Heart right ventricle (tissue), 16 donors: ENCODE measurements around the gene SAMD5. TPM values are rescaled to one million over a fixed set of nuclear protein-coding genes. Genes with fewer than 3 reads are reported as not detected.

Source experiments
- ATAC-seq, 8 donors: fragments of 200-7000 bp; cut with Tn5 transposase; one replicate each; pipeline ENCODE4 v1.9.1; 2020; ENCODE audit warnings: mild to moderate bottlenecking in 8 of 8, moderate library complexity in 8 of 8, moderate number of reproducible peaks in 1 of 8
- DNase-seq, 2 donors: peaks; one replicate each; pipeline ENCODE4 v3.0.0-alpha.2; 2020
- H3K27ac ChIP-seq, 10 donors: fragments of 200-600 bp; sonication (generic) in 2 of 10; one replicate each; pipeline versions ENCODE4 v1.5.0 to v1.8.0; 2020 to 2022; ENCODE audit warnings: mild to moderate bottlenecking in 3 of 10
- H3K27me3 ChIP-seq, 7 donors: fragments of 200-600 bp; one replicate each; pipeline ENCODE4 v1.8.0; 2021 to 2022; ENCODE audit warnings: mild to moderate bottlenecking in 2 of 7
- H3K36me3 ChIP-seq, 9 donors: fragments of 200-600 bp; sonication (generic) in 1 of 9; one replicate each; pipeline versions ENCODE4 v1.5.0 to v1.8.0; 2020 to 2022; ENCODE audit warnings: mild to moderate bottlenecking in 2 of 9
- H3K4me1 ChIP-seq, 9 donors: fragments of 200-600 bp; sonication (generic) in 1 of 9; one replicate each; pipeline versions ENCODE4 v1.5.0 to v1.8.0; 2020 to 2022; ENCODE audit warnings: mild to moderate bottlenecking in 4 of 9
- H3K4me3 ChIP-seq, 10 donors: fragments of 200-600 bp; sonication (generic) in 2 of 10; one replicate each; pipeline versions ENCODE4 v1.5.0 to v1.8.0; 2020 to 2022; ENCODE audit warnings: mild to moderate bottlenecking in 7 of 10, moderate library complexity in 2 of 10
- H3K9me3 ChIP-seq, 11 donors: fragments of 200-600 bp in 10 of 11; sonication (generic) in 2 of 11; one replicate each; pipeline versions ENCODE4 v1.5.0 to v1.8.0; 2013 to 2022; ENCODE audit warnings: mild to moderate bottlenecking in 2 of 11, control low read depth in 1 of 11, moderate library complexity in 1 of 11
- CTCF ChIP-seq, 9 donors: fragments of 200-600 bp; sonication (generic) in 2 of 9; IDR thresholded peaks; one replicate each; pipeline versions ENCODE4 v1.5.0 to v1.8.0; 2021 to 2022; ENCODE audit warnings: antibody characterized with exemption in 9 of 9, mild to moderate bottlenecking in 5 of 9, moderate library complexity in 1 of 9
- whole genome bisulfite sequencing, 2 donors: extraction: QIAGEN DNeasy Blood & Tissue Kit; methylation state at CpG; one replicate each; pipeline ENCODE4 v1.1.7; 2013; ENCODE audit warnings: inconsistent platforms in 1 of 2; 5-methylcytosine and 5-hydroxymethylcytosine counted together
- intact Hi-C, 10 donors: fragments of 100-400 bp; cut with DNase I; formaldehyde crosslinking; loops; one replicate each; pipeline versions ENCODE4 v1.11.1 to v1.14.2; 2022
- polyA plus RNA-seq, 2 donors: library from polyadenylated mRNA; stranded (reverse); fragments of 200-250 nt; gene quantifications; one replicate each; pipeline ENCODE4 v1.2.3, GENCODE V29; 2013
- total RNA-seq, 10 donors: library from RNA; stranded (reverse); fragmentation: NEBNext Ultra II Directional in 3 of 10; extraction: Animal tissue kit (Norgen Biotek cat#: 25700) in 3 of 10; gene quantifications; one replicate each; pipeline versions ENCODE4 v1.2.1 to v1.2.4, GENCODE V29; 2021 to 2023
- donor health status: Arrhythmogenic right ventricular cardiomyopathy.
- donor health status: ischemic (EF 13 %, LVEDD 7.1; RV severe dilation, severe dysfunction).
- donor health status: healthy with polysubstance abuse.
- donor health status: DM: no; HTN: yes; CAD: no.
- donor health status: DM: no; HTN: no; CAD: no.
- donor health status: ischemic (EF 25% LVEDD 6.9; RV normal size, moderate dysfunction).
- donor health status: ischemic (EF 25% LVEDD 5.7; RV mildly dilated, moderate dysfunction).
- donor health status: healthy.
- donor health status: DM: yes; HTN: yes; CAD: no.
- donor health status: Ischemic cardiomyopathy.
- donor health status: ischemic (EF 35%, LVEDD 5.7; RV mildly dilated, moderate dysfunction).
- donor health status: nonischemic (EF 11% LVEDD 7.7; RV severe dilation, severe dysfunction).
- donor health status: DM: yes; HTN: yes; CAD: no.
- donor health status: PGD.
- donor health status: ischemic (EF 29% LVEDD 5.4; RV normal size, mild dysfunction).
- donor health status: nonischemic (EF 23%, LVEDD 6.1; RV moderate dilation, normal function).

Gene SAMD5
- total and polyA plus RNA-seq, 12 donors: 0.30 to 1.9 (median 0.72) TPM

GRCh38 chr6:147525519-147526209, 17.2 kb downstream of the SAMD5 start:
- ATAC-seq: peak in 3 of 8 donors; percentile 24 to 86 (median 47)
- no peaks in the 10 kb centered on the region for H3K9me3 ChIP-seq
- H3K4me1 ChIP-seq: peaks cover 0 to 10% (median 0%) of the 10 kb centered on the region in 9 donors
- H3K36me3 ChIP-seq: no peaks in the 10 kb centered on the region
- H3K27ac ChIP-seq: no peak overlapping the region
- no peak overlapping the region for H3K4me3 ChIP-seq
- DNase-seq: no peak
- H3K27me3 ChIP-seq: no peaks in the 10 kb centered on the region
- 65 to 71% methylated on average over 5 of the region's 5 CpGs for WGBS, 2 donors
- intact Hi-C loops: no loop called here
- no peak for TF ChIP-seq CTCF (IDR thresholded peaks at IDR 0.05)

- no peak overlapping the region for H3K4me3 ChIP-seq
- WGBS, 2 donors: 89% methylated on average over 4 of the region's 4 CpGs
- TF ChIP-seq CTCF (IDR thresholded peaks at IDR 0.05): no peak
- ATAC-seq: no peak
- H3K9me3 ChIP-seq: no peaks in the 10 kb centered on the region
- intact Hi-C loops: no loop called here
- no peak overlapping the region for H3K27ac ChIP-seq
- H3K27me3 ChIP-seq: no peaks in the 10 kb centered on the region
- DNase-seq: no peak
- H3K4me1 ChIP-seq: peaks cover 0 to 10% (median 0%) of the 10 kb centered on the region in 9 donors
- no peaks in the 10 kb centered on the region for H3K36me3 ChIP-seq
Measured at GRCh38 chr6:147527197-147527596, 18.7 kb downstream of the SAMD5 start.

GRCh38 chr6:147528511-147529145, 20.1 kb downstream of the SAMD5 start:
- no peak overlapping the region for H3K27ac ChIP-seq
- no peak for DNase-seq
- H3K36me3 ChIP-seq: no peaks in the 10 kb centered on the region
- TF ChIP-seq CTCF (IDR thresholded peaks at IDR 0.05): no peak
- H3K4me1 ChIP-seq: peaks cover 0 to 6% (median 0%) of the 10 kb centered on the region in 9 donors
- no peaks in the 10 kb centered on the region for H3K9me3 ChIP-seq
- intact Hi-C loops: no loop called here
- H3K4me3 ChIP-seq: no peak overlapping the region
- no peak for ATAC-seq
- H3K27me3 ChIP-seq: no peaks in the 10 kb centered on the region

GRCh38 chr6:147530132-147531060, 21.9 kb downstream of the SAMD5 start:
- intact Hi-C loops: no loop called here
- 58 to 70% methylated on average over 13 of the region's 13 CpGs for WGBS, 2 donors

More at GRCh38 chr6:147530132-147531060, 21.9 kb downstream of the SAMD5 start:
- ATAC-seq (no peak), DNase-seq (no peak)
- no peak overlapping the region for H3K27ac ChIP-seq
- H3K9me3 ChIP-seq: no peaks in the 10 kb centered on the region
- peaks cover 0 to 6% (median 0%) of the 10 kb centered on the region in 9 donors for H3K4me1 ChIP-seq
- no peaks in the 10 kb centered on the region for H3K27me3 ChIP-seq
- H3K4me3 ChIP-seq: no peak overlapping the region
- TF ChIP-seq CTCF (IDR thresholded peaks at IDR 0.05): no peak
- no peaks in the 10 kb centered on the region for H3K36me3 ChIP-seq
